ENCODE results near the gene SPRED2. TPM values are rescaled to one million over a fixed set of nuclear protein-coding genes. Genes with fewer than 3 reads are reported as not detected.
A peak's percentile ranks its signal among the peaks of the same experiment; 100 is the strongest.

SPRED2 gene
- total and polyA plus RNA-seq, 3 donors from 2014 or later: 10.0 to 14.1 (median 11.3) TPM

GRCh38 chr2:65282477-65283053 lies 149.8 kb downstream of the SPRED2 start:
- Histone ChIP-seq H3K4me1 (peaks cover 17% of the 10 kb centered on the region), H3K4me3 (no peak overlapping the region), H3K27ac (no peak overlapping the region), H3K36me3 (ENCODE audit: low read depth, missing control alignments) (no peaks in the 10 kb centered on the region), H3K9me3 (no peaks in the 10 kb centered on the region), H3K27me3 (no peaks in the 10 kb centered on the region)
- TF ChIP-seq POLR2A (IDR thresholded peaks at IDR 0.05): no peak
- no peak for TF ChIP-seq CTCF (IDR thresholded peaks at IDR 0.05)
- no peak for DNase-seq
- intact Hi-C loops (cut with DNase I; ENCODE audit: low total_unique reads): no loop called here
- 60 to 71% methylated on average over 2 to 3 of the region's 3 CpGs for WGBS, 2 donors

GRCh38 chr2:65281627-65282351 lies 150.6 kb downstream of the SPRED2 start:
- intact Hi-C loops (cut with DNase I; ENCODE audit: low total_unique reads): no loop called here
- Histone ChIP-seq H3K9me3 (no peaks in the 10 kb centered on the region), H3K4me3 (no peak overlapping the region), H3K27me3 (no peaks in the 10 kb centered on the region), H3K27ac (no peak overlapping the region), H3K4me1 (peaks cover 18% of the 10 kb centered on the region), H3K36me3 (ENCODE audit: low read depth, missing control alignments) (no peaks in the 10 kb centered on the region)
- peak; percentile 37 for DNase-seq
- 34 to 38% methylated on average over 4 of the region's 4 CpGs for WGBS, 2 donors
- TF ChIP-seq POLR2A (IDR thresholded peaks at IDR 0.05) (no peak), CTCF (IDR thresholded peaks at IDR 0.05) (no peak)

- no peak for DNase-seq
- no peaks in the 10 kb centered on the region for H3K9me3 ChIP-seq
- no peak overlapping the region for H3K4me3 ChIP-seq
- H3K4me1 ChIP-seq: peaks cover 24% of the 10 kb centered on the region
- 86 to 93% methylated on average over 6 of the region's 6 CpGs for WGBS, 2 donors
- TF ChIP-seq CTCF (IDR thresholded peaks at IDR 0.05): no peak
- TF ChIP-seq POLR2A (IDR thresholded peaks at IDR 0.05): no peak
- intact Hi-C loops (cut with DNase I; ENCODE audit: low total_unique reads): no loop called here
- H3K27me3 ChIP-seq: no peaks in the 10 kb centered on the region
- no peaks in the 10 kb centered on the region for H3K36me3 ChIP-seq (ENCODE audit: low read depth, missing control alignments)
- H3K27ac ChIP-seq: no peak overlapping the region
These were observed 152.6 kb downstream of the SPRED2 start for GRCh38 chr2:65279756-65280155.

GRCh38 chr2:65278531-65278981 lies 153.8 kb downstream of the SPRED2 start:
- intact Hi-C loops (cut with DNase I; ENCODE audit: low total_unique reads): no loop called here
- Histone ChIP-seq H3K27ac (no peak overlapping the region), H3K4me3 (no peak overlapping the region), H3K4me1 (peaks cover 24% of the 10 kb centered on the region), H3K27me3 (no peaks in the 10 kb centered on the region), H3K9me3 (no peaks in the 10 kb centered on the region), H3K36me3 (ENCODE audit: low read depth, missing control alignments) (no peaks in the 10 kb centered on the region)
- TF ChIP-seq CTCF (IDR thresholded peaks at IDR 0.05) (no peak), POLR2A (IDR thresholded peaks at IDR 0.05) (no peak)
- DNase-seq: no peak
- WGBS, 2 donors: 53 to 63% methylated on average over 6 of the region's 6 CpGs

Measured in testis (tissue), 3 donors.